Measurements from ENCODE around the gene PPTC7. TPM values are rescaled to one million over a fixed set of nuclear protein-coding genes. Genes with fewer than 3 reads are reported as not detected.
A peak's percentile ranks its signal among the peaks of the same experiment; 100 is the strongest.

Gene PPTC7
- total and polyA plus RNA-seq, 10 of the 15 experiments (the other 5 are each of a cell fraction or from before 2014, with no cell fraction given): 4.0 to 69.6 (median 12.3) TPM

DNA sequence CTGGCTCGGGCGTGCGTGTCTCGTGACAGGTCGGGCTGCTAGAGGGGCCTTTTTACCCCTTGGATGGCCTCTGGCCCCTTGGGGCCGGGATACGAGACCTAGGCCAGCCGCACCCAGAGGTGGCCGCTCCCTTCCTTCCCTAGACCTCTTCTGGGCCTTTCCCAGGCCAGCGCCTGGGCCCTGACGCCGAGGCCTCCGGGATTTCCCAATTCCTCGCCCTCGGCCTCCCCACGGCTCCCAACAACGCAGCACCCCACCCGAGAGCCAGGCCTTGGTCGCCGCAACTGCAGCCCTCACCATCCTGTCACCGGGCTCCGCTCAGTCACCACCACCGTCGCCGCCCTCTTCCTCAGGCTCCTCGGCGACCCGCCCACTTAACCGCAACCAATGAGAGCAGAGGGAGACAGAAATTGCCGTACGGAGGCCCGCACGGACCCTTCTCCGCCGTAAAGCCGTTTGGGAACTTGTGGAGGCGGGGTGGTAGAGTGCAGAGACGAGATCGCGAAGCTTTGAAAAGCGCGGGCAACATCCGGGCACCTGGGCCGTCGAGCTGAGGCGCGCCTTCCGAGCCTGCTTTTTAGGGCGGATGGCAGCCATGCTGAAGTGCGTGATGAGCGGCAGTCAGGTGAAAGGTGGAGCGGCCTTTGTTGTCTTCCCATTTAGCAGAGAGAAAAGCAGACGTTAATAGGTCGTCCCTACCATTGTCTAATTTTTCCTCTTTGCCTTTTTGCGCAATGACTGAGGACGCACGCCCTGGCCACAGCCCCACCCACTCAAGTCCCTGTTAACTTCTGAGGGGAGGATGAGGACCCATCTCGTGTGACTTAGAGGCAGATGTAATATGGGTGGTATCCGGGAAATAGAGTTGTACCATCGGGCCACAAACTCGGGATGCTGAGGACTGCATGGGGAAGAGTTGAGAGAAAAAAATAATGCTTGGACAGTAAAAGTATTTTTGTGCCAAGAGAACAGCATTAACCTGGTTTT lies 81.1 kb downstream of the PPTC7 start, which contains the start of the genes RAD9B and VPS29 (continued):
- TF ChIP-seq, protein P1, sequence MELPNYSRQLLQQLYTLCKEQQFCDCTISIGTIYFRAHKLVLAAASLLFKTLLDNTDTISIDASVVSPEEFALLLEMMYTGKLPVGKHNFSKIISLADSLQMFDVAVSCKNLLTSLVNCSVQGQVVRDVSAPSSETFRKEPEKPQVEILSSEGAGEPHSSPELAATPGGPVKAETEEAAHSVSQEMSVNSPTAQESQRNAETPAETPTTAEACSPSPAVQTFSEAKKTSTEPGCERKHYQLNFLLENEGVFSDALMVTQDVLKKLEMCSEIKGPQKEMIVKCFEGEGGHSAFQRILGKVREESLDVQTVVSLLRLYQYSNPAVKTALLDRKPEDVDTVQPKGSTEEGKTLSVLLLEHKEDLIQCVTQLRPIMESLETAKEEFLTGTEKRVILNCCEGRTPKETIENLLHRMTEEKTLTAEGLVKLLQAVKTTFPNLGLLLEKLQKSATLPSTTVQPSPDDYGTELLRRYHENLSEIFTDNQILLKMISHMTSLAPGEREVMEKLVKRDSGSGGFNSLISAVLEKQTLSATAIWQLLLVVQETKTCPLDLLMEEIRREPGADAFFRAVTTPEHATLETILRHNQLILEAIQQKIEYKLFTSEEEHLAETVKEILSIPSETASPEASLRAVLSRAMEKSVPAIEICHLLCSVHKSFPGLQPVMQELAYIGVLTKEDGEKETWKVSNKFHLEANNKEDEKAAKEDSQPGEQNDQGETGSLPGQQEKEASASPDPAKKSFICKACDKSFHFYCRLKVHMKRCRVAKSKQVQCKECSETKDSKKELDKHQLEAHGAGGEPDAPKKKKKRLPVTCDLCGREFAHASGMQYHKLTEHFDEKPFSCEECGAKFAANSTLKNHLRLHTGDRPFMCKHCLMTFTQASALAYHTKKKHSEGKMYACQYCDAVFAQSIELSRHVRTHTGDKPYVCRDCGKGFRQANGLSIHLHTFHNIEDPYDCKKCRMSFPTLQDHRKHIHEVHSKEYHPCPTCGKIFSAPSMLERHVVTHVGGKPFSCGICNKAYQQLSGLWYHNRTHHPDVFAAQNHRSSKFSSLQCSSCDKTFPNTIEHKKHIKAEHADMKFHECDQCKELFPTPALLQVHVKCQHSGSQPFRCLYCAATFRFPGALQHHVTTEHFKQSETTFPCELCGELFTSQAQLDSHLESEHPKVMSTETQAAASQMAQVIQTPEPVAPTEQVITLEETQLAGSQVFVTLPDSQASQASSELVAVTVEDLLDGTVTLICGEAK (IDR thresholded peaks at IDR 0.05; ENCODE audit: borderline replicate concordance): peak; percentile 17; the same call in 1 of the 2 replicates
- TF ChIP-seq JUND (IDR thresholded peaks at IDR 0.05; ENCODE audit: low read depth, low read length) (no peak), TCF12 (IDR thresholded peaks at IDR 0.05; ENCODE audit: low read depth, low read length) (no peak), RCOR1 (conservative IDR thresholded peaks at IDR 0.05; ENCODE audit: low read depth, low read length) (peak; percentile 90; the same call in 1 of the 2 replicates), CHD4 (IDR thresholded peaks at IDR 0.05) (no peak), NR2C1 (IDR thresholded peaks at IDR 0.05) (no peak), BMI1 (IDR thresholded peaks at IDR 0.05; ENCODE audit: borderline replicate concordance) (no peak), TAF1 (IDR thresholded peaks at IDR 0.05; ENCODE audit: borderline replicate concordance, low read depth, low read length) (peak; percentile 90), NFYA (IDR thresholded peaks at IDR 0.05; ENCODE audit: borderline replicate concordance, low read depth, low read length) (no peak), FOXK2 (IDR thresholded peaks at IDR 0.05) (no peak), MYC (IDR thresholded peaks at IDR 0.05; ENCODE audit: insufficient read depth, insufficient read length, insufficient replicate concordance, low read length, severe bottlenecking) (peak; percentile 53), SUZ12 (IDR thresholded peaks at IDR 0.05; ENCODE audit: unreplicated experiment) (no peak), NFIC (IDR thresholded peaks at IDR 0.05; ENCODE audit: low read depth, low read length) (peak; percentile 50; the same call in 1 of the 2 replicates), BACH1 (IDR thresholded peaks at IDR 0.05; ENCODE audit: borderline replicate concordance) (peak; percentile 68), SRF (IDR thresholded peaks at IDR 0.05; ENCODE audit: low read depth in 2 of 2, low read length in 2 of 2) (peak in 1 of 2 experiments; percentile 71; a peak in 2 of 4 replicates), CBFB (IDR thresholded peaks at IDR 0.05; ENCODE audit: low read depth) (peak; percentile 97), ESRRA (IDR thresholded peaks at IDR 0.05; ENCODE audit: low read length) (0 out of 2 replicates have a peak, but pooled peaks have one; percentile 45), YY1 (IDR thresholded peaks at IDR 0.05; ENCODE audit: low read depth, low read length) (peak; percentile 95), STAT3 (IDR thresholded peaks at IDR 0.05; ENCODE audit: low read depth, low read length) (no peak)
- TF ChIP-seq, protein P2, sequence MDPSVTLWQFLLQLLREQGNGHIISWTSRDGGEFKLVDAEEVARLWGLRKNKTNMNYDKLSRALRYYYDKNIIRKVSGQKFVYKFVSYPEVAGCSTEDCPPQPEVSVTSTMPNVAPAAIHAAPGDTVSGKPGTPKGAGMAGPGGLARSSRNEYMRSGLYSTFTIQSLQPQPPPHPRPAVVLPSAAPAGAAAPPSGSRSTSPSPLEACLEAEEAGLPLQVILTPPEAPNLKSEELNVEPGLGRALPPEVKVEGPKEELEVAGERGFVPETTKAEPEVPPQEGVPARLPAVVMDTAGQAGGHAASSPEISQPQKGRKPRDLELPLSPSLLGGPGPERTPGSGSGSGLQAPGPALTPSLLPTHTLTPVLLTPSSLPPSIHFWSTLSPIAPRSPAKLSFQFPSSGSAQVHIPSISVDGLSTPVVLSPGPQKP (IDR thresholded peaks at IDR 0.05; ENCODE audit: low read depth, low read length): peak; percentile 76; the same call in 1 of the 2 replicates
- TF ChIP-seq, protein P3, sequence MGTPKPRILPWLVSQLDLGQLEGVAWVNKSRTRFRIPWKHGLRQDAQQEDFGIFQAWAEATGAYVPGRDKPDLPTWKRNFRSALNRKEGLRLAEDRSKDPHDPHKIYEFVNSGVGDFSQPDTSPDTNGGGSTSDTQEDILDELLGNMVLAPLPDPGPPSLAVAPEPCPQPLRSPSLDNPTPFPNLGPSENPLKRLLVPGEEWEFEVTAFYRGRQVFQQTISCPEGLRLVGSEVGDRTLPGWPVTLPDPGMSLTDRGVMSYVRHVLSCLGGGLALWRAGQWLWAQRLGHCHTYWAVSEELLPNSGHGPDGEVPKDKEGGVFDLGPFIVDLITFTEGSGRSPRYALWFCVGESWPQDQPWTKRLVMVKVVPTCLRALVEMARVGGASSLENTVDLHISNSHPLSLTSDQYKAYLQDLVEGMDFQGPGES (IDR thresholded peaks at IDR 0.05): 0 out of 2 replicates have a peak, but pooled peaks have one; percentile 11
- TF ChIP-seq, protein P4, sequence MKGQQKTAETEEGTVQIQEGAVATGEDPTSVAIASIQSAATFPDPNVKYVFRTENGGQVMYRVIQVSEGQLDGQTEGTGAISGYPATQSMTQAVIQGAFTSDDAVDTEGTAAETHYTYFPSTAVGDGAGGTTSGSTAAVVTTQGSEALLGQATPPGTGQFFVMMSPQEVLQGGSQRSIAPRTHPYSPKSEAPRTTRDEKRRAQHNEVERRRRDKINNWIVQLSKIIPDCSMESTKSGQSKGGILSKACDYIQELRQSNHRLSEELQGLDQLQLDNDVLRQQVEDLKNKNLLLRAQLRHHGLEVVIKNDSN (IDR thresholded peaks at IDR 0.05; ENCODE audit: borderline replicate concordance, extremely low read length, insufficient read depth, low read depth, low read length): no peak

Data from GM12878 (cell line).